Glomerular visceral epithelial cell (primary cell): Measurements from ENCODE around the gene PDCD2.
"Not testable (repeated sequence)": the region's sequence is repeated elsewhere in the genome, so short reads cannot be mapped to it uniquely, and the experiment has no call there.

ENCODE experiments used
- DNase-seq: peaks from one replicate; pipeline ENCODE4 v3.0.0-alpha.2; 2016; ENCODE audit errors: extremely low spot score

The PDCD2 gene

GRCh38 chr6:170552765-170553533, 31.5 kb downstream of the PDCD2 start, which contains the start of gene PSMB1:
PSMB1 (minus strand) TSS chr6:170553307; CDS start chr6:170553242, 65 bp downstream.
- peak; percentile 91 for DNase-seq

GRCh38 chr6:170545405-170545804, 39.0 kb downstream of the PDCD2 start:
- no peak for DNase-seq

GRCh38 chr6:170542031-170542719, 42.3 kb downstream of the PDCD2 start:
- DNase-seq: no peak

GRCh38 chr6:170537329-170537728, 47.1 kb downstream of the PDCD2 start:
- no peak for DNase-seq

GRCh38 chr6:170536671-170537070, 47.8 kb downstream of the PDCD2 start:
- DNase-seq: no peak

- no peak for DNase-seq
Observed at GRCh38 chr6:170535004-170535403, 49.4 kb downstream of the PDCD2 start.

- no peak for DNase-seq
Observed at GRCh38 chr6:170533792-170534191, 50.6 kb downstream of the PDCD2 start.

- DNase-seq: no peak
Observed at GRCh38 chr6:170532867-170533488, 51.5 kb downstream of the PDCD2 start.

GRCh38 chr6:170529839-170530469, 54.5 kb downstream of the PDCD2 start:
- DNase-seq: peak; percentile 73

- DNase-seq: not testable (repeated sequence)
Observed at GRCh38 chr6:170527995-170528394, 56.4 kb downstream of the PDCD2 start.

- DNase-seq: no peak
Observed at GRCh38 chr6:170525795-170526194, 58.6 kb downstream of the PDCD2 start.
